CD4-positive, alpha-beta T cell treated with Interleukin-10 for 1 hour (primary cell): Measurements from ENCODE around the gene PLEKHM3.

Experiments used
- DNase-seq: peaks from one replicate; pipeline ENCODE4 v3.0.0-alpha.2; 2020

PLEKHM3 gene

DNA sequence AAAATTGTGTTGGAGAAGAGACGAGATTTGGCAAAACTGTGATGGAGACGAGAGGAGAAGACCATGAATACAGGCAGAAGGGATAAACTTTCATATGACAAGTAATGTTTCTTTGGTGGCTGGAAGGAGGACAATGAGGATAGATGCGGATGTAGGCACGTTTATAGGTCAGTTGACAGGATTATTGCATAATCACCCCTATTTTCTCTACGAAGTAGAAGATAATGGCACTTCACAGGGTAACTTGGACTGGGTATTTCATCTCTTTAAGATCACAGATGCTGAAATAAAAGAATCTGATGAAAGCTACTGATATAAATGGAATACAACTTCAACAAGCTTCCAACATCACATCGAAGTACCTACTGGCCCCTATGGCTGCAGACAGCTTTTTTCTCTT is 81.0 kb downstream of the PLEKHM3 start:
- no peak for DNase-seq

DNA sequence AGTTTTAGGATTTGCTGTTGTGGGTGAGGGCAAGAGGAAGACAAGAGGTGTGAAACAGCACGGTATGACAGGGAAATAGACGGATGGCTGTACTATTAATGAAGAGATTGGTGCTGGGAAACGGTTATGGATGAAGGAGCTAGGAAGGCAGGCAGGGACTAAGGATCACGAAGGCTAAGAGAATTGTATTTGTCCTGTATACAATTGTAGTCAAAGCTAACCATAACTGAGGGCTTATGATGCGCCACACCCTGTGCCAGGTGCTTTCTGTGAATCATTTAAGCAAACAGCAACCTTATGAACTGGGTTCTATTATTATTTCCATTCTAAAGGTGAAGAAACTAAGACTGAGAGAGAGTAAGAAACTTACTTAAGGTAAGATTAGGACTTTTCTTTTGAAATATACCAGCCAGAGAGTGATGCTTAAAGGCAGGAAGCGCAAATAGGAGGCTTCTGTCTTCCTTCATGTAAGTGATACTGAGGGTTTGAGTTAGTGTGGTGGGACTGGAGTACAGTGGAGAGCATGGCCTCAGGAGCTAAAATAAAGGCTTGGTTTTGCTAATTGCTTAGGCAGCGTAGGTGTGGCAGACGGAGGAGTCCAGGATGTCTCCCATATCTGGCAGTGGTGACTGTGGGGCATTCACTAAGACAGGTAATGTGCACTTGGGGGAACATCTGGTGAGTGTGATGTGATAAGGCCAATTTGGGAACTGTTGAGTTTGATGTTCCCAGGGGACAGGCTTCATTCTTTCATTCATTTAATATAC is 85.8 kb downstream of the PLEKHM3 start:
- no peak for DNase-seq

GRCh38 chr2:207938886-207939285 is 86.4 kb downstream of the PLEKHM3 start:
- no peak for DNase-seq

DNA sequence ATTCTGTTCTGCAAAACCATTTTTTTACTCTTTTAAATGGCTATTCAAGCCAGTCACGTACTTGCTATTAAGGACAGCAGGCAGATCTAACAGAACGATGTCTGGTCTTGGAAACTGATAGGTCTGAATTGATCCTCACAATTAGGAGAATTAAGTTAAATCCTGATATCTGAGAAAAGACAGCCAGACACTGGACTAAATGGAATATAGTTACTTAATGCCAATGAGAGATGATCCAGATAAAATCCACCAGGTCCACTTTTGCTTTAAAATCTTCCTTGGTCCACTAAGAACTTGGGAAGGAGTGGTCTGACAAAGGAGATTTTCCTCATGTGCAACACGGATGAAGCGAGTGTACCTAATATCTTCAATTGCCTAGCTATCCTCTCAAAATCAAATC is 86.9 kb downstream of the PLEKHM3 start:
- DNase-seq: no peak

DNA sequence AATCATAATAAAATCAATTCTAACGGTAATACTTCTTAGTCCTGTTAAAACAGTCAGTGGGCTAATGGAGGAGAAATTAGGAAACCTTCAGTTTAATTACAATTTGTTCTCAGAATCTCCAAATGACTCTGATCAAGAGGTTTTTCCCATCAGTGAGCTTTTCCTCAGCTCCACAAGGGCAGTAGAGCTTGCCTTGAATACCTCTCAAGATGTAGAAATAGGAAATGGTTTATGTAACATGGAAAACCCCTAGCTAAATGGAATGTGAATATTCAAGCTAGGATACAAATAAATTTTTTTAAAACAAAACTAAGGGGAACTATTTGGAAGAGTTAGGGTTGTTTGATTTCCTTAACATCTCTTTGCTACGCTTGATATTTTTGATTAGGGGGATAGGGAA is 87.5 kb downstream of the PLEKHM3 start:
- no peak for DNase-seq

DNA sequence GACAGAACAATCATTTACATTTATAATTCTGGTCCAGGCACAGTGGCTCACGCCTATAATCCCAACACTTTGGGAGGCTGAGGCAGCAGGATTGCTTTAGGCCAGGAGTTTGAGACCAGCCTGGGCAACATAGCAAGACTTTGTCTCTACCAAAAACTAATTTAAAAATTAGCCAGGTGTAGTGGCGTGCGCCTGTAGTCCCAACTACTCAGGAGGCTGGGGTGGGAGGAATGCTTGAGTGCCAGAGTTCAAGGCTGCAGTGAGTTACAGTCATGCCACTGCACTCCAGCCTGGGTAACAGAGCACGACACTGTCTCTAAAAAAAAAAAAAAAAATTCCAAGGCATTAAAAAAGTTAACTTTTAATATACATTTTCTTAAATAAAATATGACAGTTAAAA is 88.1 kb downstream of the PLEKHM3 start:
- no peak for DNase-seq

GRCh38 chr2:207936380-207936779 is 88.9 kb downstream of the PLEKHM3 start:
- no peak for DNase-seq

GRCh38 chr2:207935991-207936370 is 89.3 kb downstream of the PLEKHM3 start:
- no peak for DNase-seq

- no peak for DNase-seq
Observed at GRCh38 chr2:207935121-207935990, 90.0 kb downstream of the PLEKHM3 start.

DNA sequence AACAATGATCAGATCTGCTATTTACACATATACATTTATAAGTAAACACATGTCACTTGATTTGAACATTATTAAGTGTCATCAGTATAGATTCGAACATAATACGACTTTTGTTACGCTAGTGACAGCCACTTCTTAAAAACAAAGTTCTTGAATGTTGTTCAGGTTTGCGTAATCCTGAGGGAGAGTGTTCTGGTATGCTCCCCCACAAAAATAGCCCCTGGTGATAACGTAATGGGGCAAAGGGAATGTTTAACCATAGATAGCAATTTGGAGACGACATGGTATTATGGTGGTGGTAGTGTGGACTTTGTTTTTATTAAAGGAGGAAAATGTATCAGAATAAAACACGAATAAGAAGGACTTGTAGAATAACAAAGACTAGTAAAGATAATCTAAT is 90.6 kb downstream of the PLEKHM3 start:
- DNase-seq: no peak

- DNase-seq: no peak
Observed at GRCh38 chr2:207933396-207934065, 91.8 kb downstream of the PLEKHM3 start.

DNA sequence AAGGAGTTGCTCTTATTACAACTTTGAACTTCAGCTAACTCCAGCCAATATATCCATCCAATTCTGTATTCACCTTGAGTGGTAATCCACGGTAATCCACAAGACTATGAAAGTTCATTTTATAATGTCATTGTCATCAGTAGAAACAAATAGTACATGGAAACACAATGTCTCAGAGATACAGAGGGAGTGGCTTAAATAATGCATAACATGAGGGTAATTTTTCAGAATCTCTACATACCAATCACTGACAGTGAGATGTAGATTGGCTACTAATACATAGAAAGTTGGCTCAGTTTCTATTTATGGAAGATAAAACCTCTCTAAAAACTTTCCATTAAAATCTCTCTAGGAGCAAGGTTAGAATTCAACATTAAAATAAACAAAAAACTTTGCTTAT is 93.2 kb downstream of the PLEKHM3 start:
- DNase-seq: no peak

DNA sequence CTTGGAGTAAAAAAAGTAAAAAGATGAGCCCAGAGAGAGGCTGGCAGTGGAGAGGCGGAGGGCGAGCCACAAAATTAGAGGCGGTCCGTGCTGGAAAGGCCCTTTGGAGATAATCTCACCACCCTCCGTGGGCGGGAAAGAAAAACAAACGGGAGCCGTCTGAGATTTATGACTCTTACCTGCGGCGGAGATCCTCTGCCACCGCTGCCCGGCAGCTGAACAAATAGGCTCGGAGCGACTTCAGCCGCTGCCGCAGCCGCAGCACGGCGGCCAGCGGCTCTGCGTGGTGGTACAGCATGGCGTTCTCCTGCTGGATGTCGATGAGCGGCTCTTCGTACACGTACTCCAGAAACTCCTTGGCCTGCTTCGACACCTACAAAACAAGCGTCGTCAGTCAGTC is 94.6 kb downstream of the PLEKHM3 start:
- DNase-seq: no peak

GRCh38 chr2:207929923-207930322 is 95.4 kb downstream of the PLEKHM3 start:
- no peak for DNase-seq

- no peak for DNase-seq
Observed at GRCh38 chr2:207928079-207928478, 97.2 kb downstream of the PLEKHM3 start.

DNA sequence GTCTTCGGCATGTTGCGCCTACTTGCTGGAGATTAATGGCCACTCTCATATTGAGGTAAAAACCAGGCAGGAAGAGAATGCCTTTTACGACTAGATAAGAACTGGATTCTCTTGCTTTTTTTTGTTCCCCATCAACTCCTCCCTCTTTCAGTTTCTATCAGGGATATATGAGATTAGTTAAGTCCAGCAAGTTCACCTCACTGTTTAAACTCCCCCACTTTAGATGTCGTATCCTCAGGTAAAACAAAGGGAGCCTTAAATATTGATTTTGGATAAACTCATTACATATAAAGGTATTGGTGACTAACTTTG is 98.4 kb downstream of the PLEKHM3 start:
- no peak for DNase-seq

DNA sequence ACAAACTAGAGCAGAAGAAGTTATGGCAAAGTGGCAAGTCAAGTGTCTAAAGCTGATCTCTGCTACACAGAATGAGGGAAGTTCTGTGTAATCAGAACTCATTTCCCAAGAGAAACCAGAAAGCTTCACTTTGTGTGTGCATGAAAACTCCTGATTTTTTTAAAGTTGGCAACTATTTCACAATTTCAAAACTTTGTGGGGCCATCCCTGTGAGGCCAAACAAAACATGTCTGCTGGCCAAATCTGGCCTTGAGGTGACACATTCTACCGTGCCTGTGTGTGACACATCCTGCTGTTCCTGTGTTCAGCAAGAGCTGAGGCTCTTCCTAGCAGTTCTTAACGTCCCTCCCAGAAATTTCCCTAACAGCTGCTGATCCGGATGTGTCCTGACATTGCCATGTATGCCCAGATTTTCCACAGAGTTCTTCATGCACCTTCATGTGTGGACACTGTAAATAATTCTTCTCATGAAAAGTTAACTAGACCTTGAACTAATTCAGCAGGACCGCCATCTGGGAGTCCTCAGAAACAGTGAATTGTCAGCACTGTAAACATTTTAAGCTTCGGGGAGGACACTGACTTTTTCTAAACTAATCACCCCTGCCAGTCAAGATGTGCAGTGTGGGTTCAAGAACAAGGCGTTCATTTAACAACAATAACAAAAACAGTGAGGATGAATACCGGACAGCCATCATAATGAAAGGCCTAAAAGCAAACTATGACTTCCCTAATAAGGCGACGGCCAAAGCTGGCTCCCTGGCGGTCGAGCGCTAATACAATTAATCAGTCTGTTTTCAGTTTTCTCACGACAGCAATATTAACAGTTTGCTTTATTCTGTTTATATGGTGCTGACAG is 99.0 kb downstream of the PLEKHM3 start:
- no peak for DNase-seq

- DNase-seq: no peak
Observed at GRCh38 chr2:207925601-207926000, 99.7 kb downstream of the PLEKHM3 start.

DNA sequence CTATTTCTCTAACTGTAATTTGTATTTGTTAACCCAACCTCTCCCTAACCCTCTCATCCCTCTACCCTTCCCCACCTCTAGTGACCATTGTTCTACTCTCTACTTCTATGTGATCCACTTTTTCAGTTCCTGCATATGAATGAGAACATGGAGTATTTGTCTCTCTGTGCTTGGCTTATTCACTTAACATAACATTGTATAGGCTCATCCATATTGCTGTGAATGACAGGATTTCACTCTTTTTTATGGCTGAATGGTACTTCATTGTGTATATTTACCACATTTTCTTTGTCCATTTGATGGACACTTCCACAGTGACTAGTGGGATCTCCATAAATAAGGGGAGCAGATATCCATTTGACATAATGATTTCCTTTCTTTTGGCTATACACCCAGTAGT is 103.7 kb downstream of the PLEKHM3 start:
- no peak for DNase-seq

DNA sequence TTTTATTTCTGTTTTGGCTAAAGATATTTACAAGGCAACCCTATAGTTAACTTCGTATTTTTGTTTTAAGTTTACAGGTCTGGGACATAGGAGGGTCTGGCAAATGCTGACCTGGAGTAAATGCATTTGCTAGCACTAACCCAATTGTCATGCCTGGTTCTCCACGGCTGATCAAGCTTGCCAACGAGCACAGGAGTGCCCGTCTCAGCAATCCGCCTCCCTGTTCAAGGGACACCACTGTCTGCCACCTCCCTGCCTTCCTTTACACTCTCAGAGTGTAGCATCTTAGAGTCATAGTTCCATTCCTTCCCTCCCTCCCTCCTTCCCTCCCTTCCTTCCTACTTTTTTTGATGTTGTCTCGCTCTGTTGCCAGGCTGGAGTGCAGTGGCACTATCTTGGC is 104.6 kb downstream of the PLEKHM3 start:
- DNase-seq: no peak

DNA sequence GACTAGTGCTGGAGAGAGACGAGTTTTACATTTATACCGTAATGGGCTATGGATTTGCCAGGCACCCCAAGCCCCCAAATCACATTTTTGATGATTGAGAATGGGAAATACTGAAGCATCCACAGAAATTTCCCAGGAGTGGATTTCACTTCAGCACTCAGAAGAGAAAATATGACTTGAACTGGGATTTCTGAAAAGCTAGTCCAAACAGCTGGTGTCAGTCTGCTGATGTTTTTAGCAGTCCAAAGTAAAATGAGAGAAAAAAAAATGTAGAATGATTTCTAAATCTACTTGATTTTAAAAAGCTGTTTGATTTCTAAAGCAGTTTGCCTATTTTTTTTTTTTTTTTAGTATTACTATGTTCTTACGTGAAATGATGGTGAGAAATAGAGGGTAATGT is 105.0 kb downstream of the PLEKHM3 start:
- DNase-seq: no peak

- DNase-seq: no peak
Observed at GRCh38 chr2:207919164-207919919, 106.0 kb downstream of the PLEKHM3 start.
